DMS153 (cell line): Measurements from ENCODE around the gene IL18BP.

Experiments used
- DNase-seq: peaks from one replicate; lab custom pipeline; 2025; lab: John Stamatoyannopoulos, UW

The IL18BP gene

DNA sequence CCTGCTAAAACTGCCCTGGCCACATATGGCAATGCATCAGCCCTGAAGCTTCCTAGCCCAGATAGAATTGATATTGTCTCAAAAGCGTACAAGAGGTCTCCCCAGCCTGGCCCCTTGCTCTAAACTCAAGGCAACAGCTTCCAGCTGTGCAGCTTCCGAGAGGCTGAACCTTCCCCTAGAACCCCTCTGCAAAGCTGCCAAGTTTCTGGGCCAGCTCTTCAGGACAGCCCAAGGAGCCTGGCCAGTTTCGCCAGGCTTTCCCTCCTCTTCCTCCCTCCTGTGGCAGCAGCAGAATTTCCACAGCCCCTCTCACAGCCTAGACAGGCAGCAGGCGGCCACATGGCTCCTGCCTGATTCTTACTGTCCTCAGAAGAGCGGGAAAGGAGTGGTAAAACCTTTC, 47.1 kb downstream of the IL18BP start:
- no peak for DNase-seq

DNA sequence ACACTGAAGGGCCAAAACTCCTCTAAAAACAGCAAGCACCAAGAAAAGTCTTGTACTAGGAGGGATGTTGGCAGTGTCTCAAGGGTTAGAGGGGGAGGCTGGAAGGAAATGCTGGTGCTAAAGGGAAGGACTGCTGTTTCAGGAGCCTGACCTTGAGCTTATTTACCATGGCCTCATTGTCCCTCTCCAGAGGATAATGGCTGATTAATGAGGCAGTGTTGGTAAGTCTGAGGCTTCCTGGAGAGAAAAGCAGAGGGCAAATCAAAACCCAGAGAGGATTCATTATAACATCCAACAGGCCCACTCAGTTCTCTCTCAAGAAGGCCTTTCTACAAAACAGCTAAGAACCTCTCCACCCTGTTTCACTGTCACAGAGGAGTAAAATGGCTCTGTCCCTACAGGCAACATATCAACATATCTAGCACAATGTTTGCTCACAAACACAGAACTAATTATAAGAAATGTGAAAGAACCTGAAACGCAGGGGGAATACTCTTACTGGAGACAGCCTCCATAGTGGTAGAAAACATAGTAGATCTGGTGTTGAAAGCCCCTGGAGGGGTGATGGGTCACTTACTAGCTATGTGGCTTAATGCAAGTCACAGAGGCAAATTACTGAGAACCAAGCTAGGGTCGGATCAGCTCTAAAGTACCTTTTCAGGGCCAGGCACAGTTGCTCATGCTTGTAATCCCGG, 50.2 kb downstream of the IL18BP start:
- no peak for DNase-seq
